Ishikawa (cell line): ENCODE measurements around the gene SYT8.

ENCODE experiments used
- CEBPB ChIP-seq: IDR thresholded peaks from 2 replicates; pipeline ENCODE4 v1.6.1; 2012
- CREB1 ChIP-seq: IDR thresholded peaks from 2 replicates; pipeline ENCODE4 v1.6.1; 2012; ENCODE audit warnings: low read depth
- EGR1 ChIP-seq: IDR thresholded peaks from 2 replicates; pipeline ENCODE4 v1.6.1; 2012
- EP300 ChIP-seq: IDR thresholded peaks from 2 replicates; pipeline ENCODE4 v1.6.1; 2012; ENCODE audit warnings: borderline replicate concordance
- FOXM1 ChIP-seq: IDR thresholded peaks from 2 replicates; pipeline ENCODE4 v1.6.1; 2012; ENCODE audit warnings: low read depth, borderline replicate concordance
- NFIC ChIP-seq: IDR thresholded peaks from 2 replicates; pipeline ENCODE4 v1.6.1; 2012
- RAD21 ChIP-seq: IDR thresholded peaks from 2 replicates; pipeline ENCODE4 v1.6.1; 2012; ENCODE audit warnings: low read depth
- TAF1 ChIP-seq: IDR thresholded peaks from 2 replicates; pipeline ENCODE4 v1.6.1; 2012; ENCODE audit warnings: low read depth, mild to moderate bottlenecking
- TCF12 ChIP-seq: IDR thresholded peaks from 2 replicates; pipeline ENCODE4 v1.6.1; 2012; ENCODE audit warnings: low read depth
- TEAD4 ChIP-seq: IDR thresholded peaks from 2 replicates; pipeline ENCODE4 v1.6.1; 2012
- YY1 ChIP-seq: IDR thresholded peaks from 2 replicates; pipeline ENCODE4 v1.6.1; 2012; ENCODE audit warnings: low read depth
- ZBTB7A ChIP-seq: IDR thresholded peaks from 2 replicates; pipeline ENCODE4 v1.6.1; 2012; ENCODE audit warnings: low read depth
- TF ChIP-seq, protein P1 (sequence below): IDR thresholded peaks from 2 replicates; pipeline ENCODE4 v1.6.1; 2012
- TF ChIP-seq, protein P2 (sequence below): IDR thresholded peaks from 2 replicates; pipeline ENCODE4 v1.6.1; 2012; ENCODE audit warnings: low read depth, mild to moderate bottlenecking
- TF ChIP-seq, protein P3 (sequence below): IDR thresholded peaks from 2 replicates; pipeline ENCODE4 v1.6.1; 2012

SYT8 gene

DNA sequence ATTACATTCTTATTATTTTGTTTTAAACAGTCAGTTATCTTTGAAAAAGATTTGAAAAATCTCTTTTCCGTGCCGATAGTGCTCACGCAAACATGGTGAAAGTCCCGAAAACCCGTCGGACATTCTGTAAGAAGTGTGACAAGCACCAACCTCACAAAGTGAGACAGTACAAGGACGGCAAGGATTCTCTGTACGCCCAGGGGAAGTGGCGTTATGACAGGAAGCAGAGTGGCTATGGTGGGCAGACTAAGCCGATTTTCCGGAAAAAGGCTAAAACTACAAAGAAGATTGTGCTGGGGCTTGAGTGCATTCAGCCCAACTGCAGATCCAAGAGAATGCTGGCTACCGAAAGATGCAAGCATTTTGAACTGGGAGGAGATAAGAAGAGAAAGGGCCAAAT lies 42.3 kb upstream of the SYT8 start:
- TF ChIP-seq RAD21, result no peak
- TF ChIP-seq CREB1, result no peak
- TF ChIP-seq FOXM1, result no peak
- TF ChIP-seq, protein P1, sequence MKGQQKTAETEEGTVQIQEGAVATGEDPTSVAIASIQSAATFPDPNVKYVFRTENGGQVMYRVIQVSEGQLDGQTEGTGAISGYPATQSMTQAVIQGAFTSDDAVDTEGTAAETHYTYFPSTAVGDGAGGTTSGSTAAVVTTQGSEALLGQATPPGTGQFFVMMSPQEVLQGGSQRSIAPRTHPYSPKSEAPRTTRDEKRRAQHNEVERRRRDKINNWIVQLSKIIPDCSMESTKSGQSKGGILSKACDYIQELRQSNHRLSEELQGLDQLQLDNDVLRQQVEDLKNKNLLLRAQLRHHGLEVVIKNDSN, result no peak
- TF ChIP-seq EGR1, result no peak
- TF ChIP-seq YY1, result no peak
- TF ChIP-seq TCF12, result no peak
- no peak for TF ChIP-seq EP300
- no peak for TF ChIP-seq ZBTB7A
- TF ChIP-seq NFIC, result no peak
- no peak for TF ChIP-seq TAF1
- no peak for TF ChIP-seq TEAD4

DNA sequence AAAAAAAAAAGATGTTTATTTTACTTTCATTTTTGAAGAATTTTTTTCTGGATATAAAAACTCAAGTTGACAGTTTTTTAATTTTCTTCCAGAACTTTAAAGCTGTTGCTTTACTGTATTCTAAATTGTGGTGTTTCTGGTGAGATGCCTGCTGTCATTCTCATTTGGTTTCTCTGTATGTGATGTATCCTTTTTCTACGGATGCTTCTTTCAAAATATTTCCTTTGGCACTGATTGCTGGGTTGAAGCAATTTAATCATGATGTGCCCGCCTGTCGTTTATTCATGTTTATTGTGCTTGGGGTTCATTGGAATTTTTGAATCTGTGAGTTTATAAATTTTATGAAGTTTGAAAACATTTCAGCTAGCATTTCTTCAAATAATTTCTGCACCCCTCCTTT lies 41.7 kb upstream of the SYT8 start:
- TF ChIP-seq RAD21, result no peak
- no peak for TF ChIP-seq EP300

DNA sequence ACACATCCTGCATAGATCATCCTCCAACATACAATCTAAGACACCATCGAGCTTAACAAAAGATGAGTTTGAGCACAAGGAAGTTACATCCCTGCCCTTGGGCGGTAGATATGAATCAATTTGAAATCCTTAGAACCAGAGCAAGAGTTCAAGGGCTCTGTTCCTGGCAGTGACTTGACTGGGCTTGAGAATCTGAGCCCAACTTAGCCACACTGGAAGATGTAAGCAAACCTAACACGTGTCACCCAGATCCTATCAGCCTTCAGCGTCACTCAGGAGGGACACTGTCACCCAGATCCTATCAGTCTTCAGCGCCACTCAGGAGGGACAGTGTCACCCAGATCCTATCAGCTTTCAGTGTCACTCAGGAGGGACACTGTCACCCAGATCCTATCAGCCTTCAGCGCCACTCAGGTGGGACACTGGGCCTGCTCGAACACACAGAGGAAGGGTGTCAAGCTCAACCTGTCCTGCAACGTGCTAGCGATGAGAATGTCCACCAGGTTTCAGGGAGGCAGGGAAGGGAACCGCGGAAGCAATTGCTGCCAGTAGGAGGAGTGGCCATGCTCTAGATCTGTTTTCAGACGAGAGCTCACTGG lies 38.3 kb upstream of the SYT8 start:
- no peak for TF ChIP-seq TEAD4
- TF ChIP-seq CREB1, result no peak
- no peak for TF ChIP-seq NFIC
- TF ChIP-seq TCF12, result no peak
- no peak for TF ChIP-seq CEBPB
- TF ChIP-seq, protein P1, result no peak
- TF ChIP-seq, protein P2, sequence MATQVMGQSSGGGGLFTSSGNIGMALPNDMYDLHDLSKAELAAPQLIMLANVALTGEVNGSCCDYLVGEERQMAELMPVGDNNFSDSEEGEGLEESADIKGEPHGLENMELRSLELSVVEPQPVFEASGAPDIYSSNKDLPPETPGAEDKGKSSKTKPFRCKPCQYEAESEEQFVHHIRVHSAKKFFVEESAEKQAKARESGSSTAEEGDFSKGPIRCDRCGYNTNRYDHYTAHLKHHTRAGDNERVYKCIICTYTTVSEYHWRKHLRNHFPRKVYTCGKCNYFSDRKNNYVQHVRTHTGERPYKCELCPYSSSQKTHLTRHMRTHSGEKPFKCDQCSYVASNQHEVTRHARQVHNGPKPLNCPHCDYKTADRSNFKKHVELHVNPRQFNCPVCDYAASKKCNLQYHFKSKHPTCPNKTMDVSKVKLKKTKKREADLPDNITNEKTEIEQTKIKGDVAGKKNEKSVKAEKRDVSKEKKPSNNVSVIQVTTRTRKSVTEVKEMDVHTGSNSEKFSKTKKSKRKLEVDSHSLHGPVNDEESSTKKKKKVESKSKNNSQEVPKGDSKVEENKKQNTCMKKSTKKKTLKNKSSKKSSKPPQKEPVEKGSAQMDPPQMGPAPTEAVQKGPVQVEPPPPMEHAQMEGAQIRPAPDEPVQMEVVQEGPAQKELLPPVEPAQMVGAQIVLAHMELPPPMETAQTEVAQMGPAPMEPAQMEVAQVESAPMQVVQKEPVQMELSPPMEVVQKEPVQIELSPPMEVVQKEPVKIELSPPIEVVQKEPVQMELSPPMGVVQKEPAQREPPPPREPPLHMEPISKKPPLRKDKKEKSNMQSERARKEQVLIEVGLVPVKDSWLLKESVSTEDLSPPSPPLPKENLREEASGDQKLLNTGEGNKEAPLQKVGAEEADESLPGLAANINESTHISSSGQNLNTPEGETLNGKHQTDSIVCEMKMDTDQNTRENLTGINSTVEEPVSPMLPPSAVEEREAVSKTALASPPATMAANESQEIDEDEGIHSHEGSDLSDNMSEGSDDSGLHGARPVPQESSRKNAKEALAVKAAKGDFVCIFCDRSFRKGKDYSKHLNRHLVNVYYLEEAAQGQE, result no peak
- no peak for TF ChIP-seq EGR1
- TF ChIP-seq TAF1, result no peak
- no peak for TF ChIP-seq YY1
- TF ChIP-seq ZBTB7A, result no peak
- no peak for TF ChIP-seq RAD21
- TF ChIP-seq, protein P3, sequence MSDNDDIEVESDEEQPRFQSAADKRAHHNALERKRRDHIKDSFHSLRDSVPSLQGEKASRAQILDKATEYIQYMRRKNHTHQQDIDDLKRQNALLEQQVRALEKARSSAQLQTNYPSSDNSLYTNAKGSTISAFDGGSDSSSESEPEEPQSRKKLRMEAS, result no peak
- no peak for TF ChIP-seq EP300
- no peak for TF ChIP-seq FOXM1

DNA sequence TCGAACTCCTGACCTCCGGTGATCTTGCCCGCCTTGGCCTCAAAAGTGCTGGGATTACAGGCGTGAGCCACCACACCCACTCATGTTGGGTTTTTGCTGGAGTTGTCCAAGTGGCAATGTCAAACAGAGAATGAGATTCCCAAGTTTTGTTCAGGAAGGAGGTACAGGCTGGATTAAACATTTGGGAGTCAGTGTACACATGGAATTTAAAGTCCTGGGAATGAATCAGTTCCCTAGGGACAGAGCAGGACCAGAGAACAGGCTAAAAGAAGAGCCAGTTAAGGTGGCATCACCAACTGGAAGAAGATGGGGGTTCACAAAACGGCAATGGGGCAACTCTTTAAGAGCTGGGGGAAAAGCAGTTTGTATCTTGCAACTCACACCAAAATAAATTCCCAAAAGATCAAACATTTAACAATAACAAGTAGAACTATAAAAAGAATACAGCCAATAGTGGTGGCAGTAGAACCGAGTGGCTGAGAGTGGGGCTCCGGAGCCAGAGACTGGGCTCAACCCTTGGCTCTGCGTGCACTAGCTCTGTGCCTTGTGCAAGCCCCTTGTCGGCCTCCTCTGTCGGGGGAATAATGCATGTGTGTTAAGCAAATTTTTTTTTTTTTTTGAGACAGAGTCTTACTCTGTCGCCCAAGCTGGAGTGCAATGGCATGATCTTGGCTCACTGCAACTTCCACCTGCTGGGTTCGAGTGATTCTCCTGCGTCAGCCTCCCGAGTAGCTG lies 37.2 kb upstream of the SYT8 start:
- TF ChIP-seq EP300, result no peak
- no peak for TF ChIP-seq CREB1
- TF ChIP-seq NFIC, result no peak
- TF ChIP-seq RAD21, result no peak
- TF ChIP-seq ZBTB7A, result no peak
- no peak for TF ChIP-seq TAF1
- no peak for TF ChIP-seq CEBPB
- no peak for TF ChIP-seq TCF12

DNA sequence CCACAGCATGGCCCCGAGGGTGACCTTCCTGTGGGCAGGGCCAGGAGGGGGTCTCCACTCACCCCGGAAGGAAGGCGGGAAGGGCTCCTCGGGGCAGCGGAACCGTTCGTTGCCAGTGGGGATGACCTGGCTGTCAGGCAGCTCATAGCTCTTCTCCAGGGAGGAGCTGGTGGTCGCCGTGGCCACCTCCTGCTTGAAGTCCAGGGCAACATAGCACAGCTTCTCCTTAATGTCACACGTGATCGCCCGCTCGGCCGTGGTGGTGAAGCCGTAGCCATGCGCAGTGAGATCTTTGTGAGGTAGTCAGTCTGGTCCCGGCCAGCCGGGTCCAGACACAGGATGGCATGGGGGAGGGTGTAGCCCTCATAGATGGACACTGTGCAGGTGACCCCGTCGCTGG lies 31.5 kb upstream of the SYT8 start:
- no peak for TF ChIP-seq EGR1
- TF ChIP-seq TAF1, result no peak
- no peak for TF ChIP-seq RAD21
- TF ChIP-seq, protein P1, result no peak
- TF ChIP-seq FOXM1, result no peak
- no peak for TF ChIP-seq CEBPB
- no peak for TF ChIP-seq ZBTB7A
- TF ChIP-seq, protein P2, result no peak
- no peak for TF ChIP-seq EP300
- TF ChIP-seq, protein P3, result no peak
- no peak for TF ChIP-seq TCF12
- TF ChIP-seq YY1, result no peak
- no peak for TF ChIP-seq NFIC
- no peak for TF ChIP-seq TEAD4
- no peak for TF ChIP-seq CREB1
